HCT116 (cell line): ENCODE data around the gene ID3. TPM values are rescaled to one million over a fixed set of nuclear protein-coding genes. Genes with fewer than 3 reads are reported as not detected.
A peak's percentile ranks its signal among the peaks of the same experiment; 100 is the strongest.

ENCODE experiments used
- ATAC-seq: fragments of 200-7000 bp; cut with Tn5 transposase; 2 replicates; pipeline ENCODE4 v1.9.1; 2020; ENCODE audit warnings: mild to moderate bottlenecking, moderate library complexity
- BruUV-seq: library from RNA; stranded (reverse); fragments of 400-500 nt; replicated peaks from 2 replicates; lab custom pipeline; 2021; lab: Mats Ljungman, UMichigan
- CTCF ChIA-PET: fragments of 300-600 bp; sonication (Branson Sonifier 250); formaldehyde crosslinking; loops from one replicate; lab custom pipeline; 2021; ENCODE audit warnings: antibody characterized with exemption; lab: Charles Lee
- POLR2A ChIA-PET: fragments of 300-600, 350-600 bp; sonication (Branson Sonifier 250); formaldehyde crosslinking; loops from one replicate; lab custom pipeline; 2021; ENCODE audit warnings: antibody characterized with exemption; lab: Charles Lee
- RAD21 ChIA-PET, 2 experiments: fragments of 300-600 bp; sonication (Branson Sonifier 250); formaldehyde crosslinking; loops; one replicate each; lab custom pipeline; 2023; ENCODE audit warnings: low total read pairs in 2 of 2; ENCODE audit not compliant: uncharacterized antibody in 2 of 2, unreplicated experiment in 2 of 2, low non-redundant PET in 1 of 2; lab: Charles Lee
- DNase-seq: peaks from one replicate; pipeline ENCODE4 v3.0.0-alpha.2; 2010; ENCODE audit warnings: low read depth, low spot score
- H2AFZ ChIP-seq: fragments of 200-600 bp; shearing (Covaris generic), sonication (generic); 2 replicates; pipeline ENCODE4 v1.6.1; 2017; ENCODE audit warnings: low read depth, mixed run types, mixed read lengths, antibody characterized with exemption, low read length; ENCODE audit not compliant: poor library complexity, severe bottlenecking
- H3K27ac ChIP-seq: 2 replicates; pipeline ENCODE4 v1.5.1; 2012; ENCODE audit warnings: low read depth, low read length
- H3K27me3 ChIP-seq: fragments of 200-600 bp; sonication (generic); 2 replicates; pipeline ENCODE4 v1.6.1; 2016; ENCODE audit warnings: mixed run types, low read length, mixed read lengths; ENCODE audit not compliant: insufficient read depth
- H3K36me3 ChIP-seq, 2 experiments: fragments of 200-500 bp in 1 of 2; fragments of 200-600 bp in 1 of 2; sonication (Bioruptor generic) in 1 of 2; sonication (generic) in 1 of 2; 2 replicates each; pipeline versions ENCODE4 v1.5.1 to v1.6.1; 2014 to 2016; ENCODE audit warnings: low read length in 2 of 2, inconsistent platforms in 1 of 2, mixed read lengths in 1 of 2, mixed run types in 1 of 2; ENCODE audit not compliant: insufficient read depth in 2 of 2, control insufficient read depth in 1 of 2
- H3K4me1 ChIP-seq, 2 experiments: fragments of 200-600 bp in 1 of 2; sonication (generic) in 1 of 2; 2 replicates each; pipeline versions ENCODE4 v1.5.1 to v1.6.1; 2012 to 2017; ENCODE audit warnings: low read length in 2 of 2, inconsistent platforms in 1 of 2, mild to moderate bottlenecking in 1 of 2, mixed read lengths in 1 of 2, mixed run types in 1 of 2, moderate library complexity in 1 of 2; ENCODE audit not compliant: insufficient read depth in 2 of 2, control insufficient read depth in 1 of 2
- H3K4me2 ChIP-seq: fragments of 200-600 bp; sonication (generic); 2 replicates; pipeline ENCODE4 v1.6.1; 2017; ENCODE audit warnings: mixed run types, low read length, mixed read lengths
- H3K4me3 ChIP-seq, 2 experiments: fragments of 200-600 bp in 1 of 2; sonication (generic) in 1 of 2; replicated peaks in 1 of 2; 2 replicates each; pipeline ENCODE4 v1.5.1; 2011 to 2016; ENCODE audit warnings: low read length in 2 of 2, control low read depth in 1 of 2, low read depth in 1 of 2, mild to moderate bottlenecking in 1 of 2, mixed read lengths in 1 of 2, mixed run types in 1 of 2
- H3K79me2 ChIP-seq: fragments of 200-600 bp; sonication (generic); 2 replicates; pipeline ENCODE4 v1.6.1; 2017; ENCODE audit warnings: mild to moderate bottlenecking, mixed run types, low read length, moderate library complexity, mixed read lengths; ENCODE audit not compliant: insufficient read depth
- H3K9ac ChIP-seq: fragments of 200-600 bp; sonication (generic); 2 replicates; pipeline ENCODE4 v1.6.1; 2016; ENCODE audit warnings: low read length, mixed read lengths
- H3K9me2 ChIP-seq: fragments of 200-600 bp; sonication (generic), shearing (Covaris generic); 2 replicates; pipeline ENCODE4 v1.6.1; 2017; ENCODE audit warnings: mixed run types, mild to moderate bottlenecking, moderate library complexity; ENCODE audit not compliant: insufficient read depth
- H3K9me3 ChIP-seq, 2 experiments: fragments of 200-500 bp in 1 of 2; fragments of 200-600 bp in 1 of 2; sonication (Bioruptor generic) in 1 of 2; sonication (generic) in 1 of 2; 2 replicates each; pipeline ENCODE4 v1.6.1; 2014 to 2017; ENCODE audit warnings: low read length in 2 of 2, mixed read lengths in 2 of 2, inconsistent platforms in 1 of 2, low read depth in 1 of 2, mild to moderate bottlenecking in 1 of 2, mixed run types in 1 of 2, moderate library complexity in 1 of 2; ENCODE audit not compliant: control insufficient read depth in 1 of 2, insufficient read depth in 1 of 2
- H4K20me1 ChIP-seq: fragments of 200-600 bp; sonication (generic), shearing (Covaris generic); 2 replicates; pipeline ENCODE4 v1.6.1; 2017; ENCODE audit warnings: mixed run types, mild to moderate bottlenecking, moderate library complexity; ENCODE audit not compliant: insufficient read depth
- ATF3 ChIP-seq: IDR thresholded peaks from 2 replicates; pipeline ENCODE4 v1.6.1; 2012
- CEBPB ChIP-seq: IDR thresholded peaks from 2 replicates; pipeline ENCODE4 v1.6.1; 2012; ENCODE audit warnings: low read depth
- CTCF ChIP-seq, 3 experiments: fragments of 200-600 bp in 1 of 3; sonication (generic) in 1 of 3; IDR thresholded peaks in 2 of 3; conservative IDR thresholded peaks in 1 of 3; 2 replicates each; pipeline ENCODE4 v1.5.1; 2012 to 2017; ENCODE audit warnings: low read depth in 2 of 3, low read length in 2 of 3, antibody characterized with exemption in 1 of 3, borderline replicate concordance in 1 of 3, control low read depth in 1 of 3, mild to moderate bottlenecking in 1 of 3, mixed read lengths in 1 of 3, mixed run types in 1 of 3, moderate library complexity in 1 of 3; ENCODE audit not compliant: insufficient read depth in 1 of 3
- EGR1 ChIP-seq: IDR thresholded peaks from 2 replicates; pipeline ENCODE4 v1.6.1; 2012; ENCODE audit warnings: low read depth
- ELF1 ChIP-seq: IDR thresholded peaks from 2 replicates; pipeline ENCODE4 v1.6.1; 2012; ENCODE audit warnings: low read depth, borderline replicate concordance
- EZH2 ChIP-seq: fragments of 200-600 bp; sonication (generic); IDR thresholded peaks from 2 replicates; pipeline ENCODE4 v1.6.1; 2017; ENCODE audit warnings: antibody characterized with exemption, mixed run types
- EZH2phosphoT487 ChIP-seq: fragments of 200-600 bp; IDR thresholded peaks from 2 replicates; pipeline ENCODE4 v1.6.1; 2018; ENCODE audit warnings: antibody characterized with exemption, borderline replicate concordance
- FOSL1 ChIP-seq: IDR thresholded peaks from 2 replicates; pipeline ENCODE4 v1.6.1; 2012; ENCODE audit warnings: low read depth
- JUND ChIP-seq: IDR thresholded peaks from 2 replicates; pipeline ENCODE4 v1.6.1; 2012
- MAX ChIP-seq: IDR thresholded peaks from 2 replicates; pipeline ENCODE4 v1.6.1; 2012
- POLR2AphosphoS5 ChIP-seq: IDR thresholded peaks from 2 replicates; pipeline ENCODE4 v1.6.1; 2011; ENCODE audit warnings: mild to moderate bottlenecking, low read depth, low read length, moderate library complexity
- RAD21 ChIP-seq: IDR thresholded peaks from 2 replicates; pipeline ENCODE4 v1.6.1; 2012; ENCODE audit warnings: low read depth, mild to moderate bottlenecking
- REST ChIP-seq: IDR thresholded peaks from 2 replicates; pipeline ENCODE4 v1.6.1; 2012; ENCODE audit warnings: low read depth
- SP1 ChIP-seq: IDR thresholded peaks from 2 replicates; pipeline ENCODE4 v1.6.1; 2012; ENCODE audit warnings: low read depth
- SRF ChIP-seq: IDR thresholded peaks from 2 replicates; pipeline ENCODE4 v1.6.1; 2012; ENCODE audit warnings: low read depth
- TCF7L2 ChIP-seq: IDR thresholded peaks from 2 replicates; pipeline ENCODE4 v1.7.0; 2011; ENCODE audit warnings: borderline replicate concordance, inconsistent platforms; ENCODE audit not compliant: insufficient read depth, insufficient read length; ENCODE audit errors: extremely low read depth
- YY1 ChIP-seq: IDR thresholded peaks from 2 replicates; pipeline ENCODE4 v1.6.1; 2011; ENCODE audit warnings: low read length, low read depth, moderate library complexity, mild to moderate bottlenecking; ENCODE audit not compliant: insufficient replicate concordance; ENCODE audit errors: extremely low read depth
- ZBTB33 ChIP-seq: IDR thresholded peaks from 2 replicates; pipeline ENCODE4 v1.6.1; 2011; ENCODE audit warnings: mild to moderate bottlenecking, low read length, moderate library complexity; ENCODE audit not compliant: insufficient replicate concordance; ENCODE audit errors: extremely low read depth
- ZFX ChIP-seq: fragments of 450-650 bp; IDR thresholded peaks from 2 replicates; pipeline ENCODE4 v1.6.1; 2017
- intact Hi-C: fragments of 100-400 bp; cut with micrococcal nuclease; formaldehyde crosslinking; loops from 2 replicates; pipeline ENCODE4 v1.10.0; 2022
- total RNA-seq: library from RNA; stranded (reverse); gene quantifications from one replicate; pipeline ENCODE4 v1.2.1, GENCODE V29; 2021; ENCODE audit not compliant: unreplicated experiment

Gene ID3
- total RNA-seq, 1 experiment from 2014 or later = 183 TPM

- peak; percentile 40 for ATAC-seq
- Histone ChIP-seq H3K9me2 (no peaks in the 10 kb centered on the region), H3K4me1 (peaks cover 17 to 41% of the 10 kb centered on the region in 2 experiments), H3K79me2 (no peaks in the 10 kb centered on the region), H4K20me1 (no peaks in the 10 kb centered on the region), H3K36me3 (no peaks in the 10 kb centered on the region), H3K4me3 (peak overlapping the region in 1 of 2 experiments; percentile 41; a peak in 2 of 4 replicates), H3K27ac (peak overlapping the region; percentile 57; the same call in 1 of the 2 replicates), H2AFZ (peak overlapping the region; percentile 89), H3K9me3 (no peaks in the 10 kb centered on the region), H3K4me2 (peak overlapping the region; percentile 80), H3K27me3 (no peaks in the 10 kb centered on the region), H3K9ac (peak overlapping the region; percentile 54)
- intact Hi-C loops = no loop called here
- CTCF ChIA-PET = interaction anchor here (0.8 to 1.6 kb wide), 4 partner anchors 15 to 61 kb away, joined by 3 to 6 read pairs (median 4); no protein-coding TSS in a partner anchor
- no TSS peak for BruUV-seq
- POLR2A ChIA-PET = interaction anchor here (0.9 to 1.8 kb wide), 5 partner anchors 12 to 61 kb away, joined by 3 to 7 read pairs (median 5); partner anchors contain the start of gene ID3
- RAD21 ChIA-PET = no interaction called here
- DNase-seq = no peak
- no peak for TF ChIP-seq ZFX
- TF ChIP-seq MAX = no peak
- no peak for TF ChIP-seq JUND
- TF ChIP-seq EGR1 = no peak
- no peak for TF ChIP-seq POLR2AphosphoS5
- no peak for TF ChIP-seq YY1
- TF ChIP-seq ATF3 = no peak
- no peak for TF ChIP-seq ZBTB33
- no peak for TF ChIP-seq FOSL1
- no peak for TF ChIP-seq REST
- no peak for TF ChIP-seq SP1
- TF ChIP-seq TCF7L2 = no peak
- no peak for TF ChIP-seq ELF1
- TF ChIP-seq CEBPB = no peak
- TF ChIP-seq CTCF (IDR thresholded peaks at IDR 0.05 in 2 of 3, conservative IDR thresholded peaks at IDR 0.05 in 1 of 3; ENCODE audit: borderline replicate concordance in 1 of 3, insufficient read depth in 1 of 3, low read depth in 2 of 3, low read length in 2 of 3) = no peak
- TF ChIP-seq SRF = no peak
- TF ChIP-seq RAD21 = no peak
- no peak for TF ChIP-seq EZH2phosphoT487
- no peak for TF ChIP-seq EZH2
Measured at GRCh38 chr1:23576338-23577055, 17.2 kb upstream of the ID3 start.
